RWPE1 (cell line): Measurements from ENCODE around the gene LGI2.

Experiments used
- CTCF ChIA-PET: fragments of 350-600 bp; sonication (Branson Sonifier 250); formaldehyde crosslinking; extraction: SDS; loops from one replicate; lab custom pipeline; 2021; lab: Yijun Ruan, JAX
- POLR2A ChIA-PET: fragments of 400-600 bp; formaldehyde crosslinking; extraction: SDS; loops from one replicate; lab custom pipeline; 2020; ENCODE audit warnings: antibody characterized with exemption; ENCODE audit not compliant: low non-redundant PET; lab: Yijun Ruan, JAX
- DNase-seq: peaks from one replicate; pipeline ENCODE4 v3.0.0; 2012; ENCODE audit warnings: low spot score
- H3K27ac ChIP-seq: fragments of 450-650 bp; 2 replicates; pipeline ENCODE4 v1.5.1; 2017
- CTCF ChIP-seq: fragments of 450-650 bp; conservative IDR thresholded peaks from 2 replicates; pipeline ENCODE4 v1.5.1; 2017; ENCODE audit warnings: low read depth, mild to moderate bottlenecking

LGI2 gene

GRCh38 chr4:24991015-24991414, 39.7 kb downstream of the LGI2 start:
- no peak overlapping the region for H3K27ac ChIP-seq
- no peak for TF ChIP-seq CTCF
- ChIA-PET CTCF (interaction anchor here (0.6 kb wide), 1 partner anchor 155 kb away, joined by 3 read pairs; no protein-coding TSS in a partner anchor), POLR2A (no interaction called here)
- DNase-seq: no peak

- DNase-seq: no peak
- no peak overlapping the region for H3K27ac ChIP-seq
- ChIA-PET POLR2A (no interaction called here), CTCF (interaction anchor here (0.5 to 0.7 kb wide), 2 partner anchors 9 to 351 kb away, joined by 3 to 5 read pairs; no protein-coding TSS in a partner anchor)
- no peak for TF ChIP-seq CTCF
Measured at GRCh38 chr4:24989327-24989726, 41.4 kb downstream of the LGI2 start.

GRCh38 chr4:24988776-24989175, 42.0 kb downstream of the LGI2 start:
- ChIA-PET CTCF (interaction anchor here (0.7 to 1.2 kb wide), 2 partner anchors 500 to 1853 kb away, joined by 4 read pairs; no protein-coding TSS in a partner anchor), POLR2A (no interaction called here)
- peak; percentile 32 for DNase-seq
- no peak for TF ChIP-seq CTCF
- no peak overlapping the region for H3K27ac ChIP-seq

GRCh38 chr4:24984602-24985532, 45.9 kb downstream of the LGI2 start:
- CTCF ChIA-PET: no interaction called here
- H3K27ac ChIP-seq: no peak overlapping the region

GRCh38 chr4:24980740-24981139, 50.0 kb downstream of the LGI2 start:
- TF ChIP-seq CTCF: no peak
- ChIA-PET POLR2A (no interaction called here), CTCF (interaction anchor here (0.6 to 1.9 kb wide), 22 partner anchors 8 to 525 kb away, joined by 3 to 14 read pairs (median 3); partner anchors contain the start of gene ZCCHC4)
- DNase-seq: no peak
- H3K27ac ChIP-seq: no peak overlapping the region

More at GRCh38 chr4:24984602-24985532, 45.9 kb downstream of the LGI2 start:
- POLR2A ChIA-PET: no interaction called here
- no peak for TF ChIP-seq CTCF
- no peak for DNase-seq

GRCh38 chr4:24980064-24980690, 50.6 kb downstream of the LGI2 start:
- ChIA-PET CTCF (interaction anchor here (0.6 to 1.9 kb wide), 27 partner anchors 8 to 524 kb away, joined by 3 to 14 read pairs (median 3); partner anchors contain the start of gene ZCCHC4), POLR2A (no interaction called here)
- DNase-seq: peak; percentile 64
- peak; percentile 89 for TF ChIP-seq CTCF
- H3K27ac ChIP-seq: no peak overlapping the region
